Measurements from ENCODE around the gene PCK2. TPM values are rescaled to one million over a fixed set of nuclear protein-coding genes. Genes with fewer than 3 reads are reported as not detected.

The PCK2 gene
- total RNA-seq, 1 donor from 2014 or later, result 66.0 TPM

GRCh38 chr14:24135834-24136683, 41.9 kb downstream of the PCK2 start, which contains the start of gene PSME1:
Gene PSME1 (plus strand): TSS chr14:24136194. CDS start chr14:24136263, 69 bp downstream.
- Mint-ChIP-seq H3K9me3 (ENCODE audit: unreplicated experiment) (no peaks in the 10 kb centered on the region), H3K4me3 (ENCODE audit: unreplicated experiment) (peak within 1 kb of the TSS; percentile 79), H3K27me3 (ENCODE audit: unreplicated experiment) (no peaks in the 10 kb centered on the region), H3K27ac (ENCODE audit: unreplicated experiment) (peak within 1 kb of the TSS; percentile 81), H3K4me1 (ENCODE audit: unreplicated experiment) (peaks cover 28% of the 10 kb centered on the region), H3K36me3 (ENCODE audit: unreplicated experiment) (peaks cover 19% of the 10 kb centered on the region)
- TF ChIP-seq, protein P1, sequence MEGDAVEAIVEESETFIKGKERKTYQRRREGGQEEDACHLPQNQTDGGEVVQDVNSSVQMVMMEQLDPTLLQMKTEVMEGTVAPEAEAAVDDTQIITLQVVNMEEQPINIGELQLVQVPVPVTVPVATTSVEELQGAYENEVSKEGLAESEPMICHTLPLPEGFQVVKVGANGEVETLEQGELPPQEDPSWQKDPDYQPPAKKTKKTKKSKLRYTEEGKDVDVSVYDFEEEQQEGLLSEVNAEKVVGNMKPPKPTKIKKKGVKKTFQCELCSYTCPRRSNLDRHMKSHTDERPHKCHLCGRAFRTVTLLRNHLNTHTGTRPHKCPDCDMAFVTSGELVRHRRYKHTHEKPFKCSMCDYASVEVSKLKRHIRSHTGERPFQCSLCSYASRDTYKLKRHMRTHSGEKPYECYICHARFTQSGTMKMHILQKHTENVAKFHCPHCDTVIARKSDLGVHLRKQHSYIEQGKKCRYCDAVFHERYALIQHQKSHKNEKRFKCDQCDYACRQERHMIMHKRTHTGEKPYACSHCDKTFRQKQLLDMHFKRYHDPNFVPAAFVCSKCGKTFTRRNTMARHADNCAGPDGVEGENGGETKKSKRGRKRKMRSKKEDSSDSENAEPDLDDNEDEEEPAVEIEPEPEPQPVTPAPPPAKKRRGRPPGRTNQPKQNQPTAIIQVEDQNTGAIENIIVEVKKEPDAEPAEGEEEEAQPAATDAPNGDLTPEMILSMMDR (IDR thresholded peaks at IDR 0.05), result no peak
- peak; percentile 97 for DNase-seq (ENCODE audit: extremely low spot score, unreplicated experiment)

DNA sequence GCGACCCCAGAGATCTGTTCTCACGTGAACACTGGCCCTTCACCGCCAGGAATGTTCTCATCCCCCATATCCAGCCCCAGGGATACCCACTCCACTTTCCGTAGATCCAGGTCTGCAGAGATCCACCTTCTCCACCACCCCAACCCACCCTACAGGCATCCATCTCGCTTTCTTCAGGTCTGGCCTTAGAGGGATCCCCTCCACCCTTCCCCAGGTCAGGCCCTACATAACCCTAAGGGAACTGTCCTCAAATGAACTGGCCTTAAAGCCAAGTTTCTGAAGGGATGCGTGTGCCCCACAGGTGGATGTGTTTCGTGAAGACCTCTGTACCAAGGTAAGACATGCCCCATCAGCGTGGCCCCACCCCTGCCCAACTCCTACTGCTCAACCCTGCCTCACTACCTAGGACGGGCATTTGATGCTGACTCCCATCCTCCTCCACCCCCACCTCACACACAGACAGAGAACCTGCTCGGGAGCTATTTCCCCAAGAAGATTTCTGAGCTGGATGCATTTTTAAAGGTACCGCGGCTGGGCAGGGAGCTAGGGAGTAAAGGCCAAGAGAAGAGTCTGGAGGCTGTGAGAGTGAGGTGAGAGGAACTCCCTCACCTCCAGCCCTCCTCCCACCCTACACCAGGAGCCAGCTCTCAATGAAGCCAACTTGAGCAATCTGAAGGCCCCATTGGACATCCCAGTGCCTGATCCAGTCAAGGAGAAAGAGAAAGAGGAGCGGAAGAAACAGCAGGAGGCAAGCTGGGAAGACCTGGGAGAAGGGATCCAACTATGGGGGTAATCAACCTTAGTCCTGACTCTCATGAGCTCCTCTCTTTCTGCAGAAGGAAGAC, 42.8 kb downstream of the PCK2 start:
- Mint-ChIP-seq H3K4me3 (ENCODE audit: unreplicated experiment) (peak overlapping the region; percentile 79), H3K27ac (ENCODE audit: unreplicated experiment) (peak overlapping the region; percentile 81), H3K4me1 (ENCODE audit: unreplicated experiment) (peaks cover 29% of the 10 kb centered on the region), H3K9me3 (ENCODE audit: unreplicated experiment) (no peaks in the 10 kb centered on the region), H3K27me3 (ENCODE audit: unreplicated experiment) (no peaks in the 10 kb centered on the region), H3K36me3 (ENCODE audit: unreplicated experiment) (peaks cover 19% of the 10 kb centered on the region)
- DNase-seq (ENCODE audit: extremely low spot score, unreplicated experiment), result no peak
- TF ChIP-seq, protein P1 (IDR thresholded peaks at IDR 0.05), result no peak

- peaks cover 33% of the 10 kb centered on the region for H3K4me1 Mint-ChIP-seq (ENCODE audit: unreplicated experiment)
- H3K27ac Mint-ChIP-seq (ENCODE audit: unreplicated experiment), result peak overlapping the region; percentile 81
- DNase-seq (ENCODE audit: extremely low spot score, unreplicated experiment), result no peak
- TF ChIP-seq, protein P1 (IDR thresholded peaks at IDR 0.05), result no peak
- H3K36me3 Mint-ChIP-seq (ENCODE audit: unreplicated experiment), result peaks cover 19% of the 10 kb centered on the region
- H3K27me3 Mint-ChIP-seq (ENCODE audit: unreplicated experiment), result no peaks in the 10 kb centered on the region
- H3K4me3 Mint-ChIP-seq (ENCODE audit: unreplicated experiment), result peak overlapping the region; percentile 79
- no peaks in the 10 kb centered on the region for H3K9me3 Mint-ChIP-seq (ENCODE audit: unreplicated experiment)
Measured at GRCh38 chr14:24137529-24138395, 43.7 kb downstream of the PCK2 start.

GRCh38 chr14:24138396-24139271, 44.5 kb downstream of the PCK2 start:
- Mint-ChIP-seq H3K9me3 (ENCODE audit: unreplicated experiment) (no peaks in the 10 kb centered on the region), H3K27me3 (ENCODE audit: unreplicated experiment) (no peaks in the 10 kb centered on the region), H3K36me3 (ENCODE audit: unreplicated experiment) (peaks cover 19% of the 10 kb centered on the region), H3K4me3 (ENCODE audit: unreplicated experiment) (no peak overlapping the region), H3K4me1 (ENCODE audit: unreplicated experiment) (peaks cover 34% of the 10 kb centered on the region), H3K27ac (ENCODE audit: unreplicated experiment) (peak overlapping the region; percentile 41)
- DNase-seq (ENCODE audit: extremely low spot score, unreplicated experiment), result no peak
- TF ChIP-seq, protein P1 (IDR thresholded peaks at IDR 0.05), result no peak

Measured in osteocyte (in vitro differentiated cells).